DMS53 treated with DMSO at 0.1 percent for 48 hours (cell line): ENCODE data around the gene LRRK1.
"Not testable (repeated sequence)": the region's sequence is repeated elsewhere in the genome, so short reads cannot be mapped to it uniquely, and the experiment has no call there.

Experiments used
- DNase-seq: peaks from one replicate; lab custom pipeline; 2025; ENCODE audit not compliant: unreplicated experiment; lab: John Stamatoyannopoulos, UW

The LRRK1 gene

GRCh38 chr15:101067660-101068522 is 148.7 kb downstream of the LRRK1 start:
- DNase-seq = no peak

- no peak for DNase-seq
Observed at GRCh38 chr15:101068523-101068960, 149.4 kb downstream of the LRRK1 start.

- DNase-seq = no peak
Observed at GRCh38 chr15:101068961-101069653, 149.9 kb downstream of the LRRK1 start.

GRCh38 chr15:101069654-101069973 is 150.5 kb downstream of the LRRK1 start:
- no peak for DNase-seq

GRCh38 chr15:101070024-101070423 is 150.9 kb downstream of the LRRK1 start:
- no peak for DNase-seq

- DNase-seq = peak; percentile 57
Observed at GRCh38 chr15:101070502-101071273, 151.5 kb downstream of the LRRK1 start.

GRCh38 chr15:101071651-101072050 is 152.5 kb downstream of the LRRK1 start:
- no peak for DNase-seq

- not testable (repeated sequence) for DNase-seq
Observed at GRCh38 chr15:101072235-101072634, 153.1 kb downstream of the LRRK1 start.

- not testable (repeated sequence) for DNase-seq
Observed at GRCh38 chr15:101077806-101078668, 158.9 kb downstream of the LRRK1 start.

GRCh38 chr15:101078669-101079323 is 159.6 kb downstream of the LRRK1 start:
- DNase-seq = no peak

GRCh38 chr15:101081900-101082299 is 162.7 kb downstream of the LRRK1 start:
- DNase-seq = no peak

- no peak for DNase-seq
Observed at GRCh38 chr15:101083336-101084045, 164.3 kb downstream of the LRRK1 start.

- DNase-seq = no peak
Observed at GRCh38 chr15:101084801-101085200, 165.6 kb downstream of the LRRK1 start.

GRCh38 chr15:101085311-101085700 is 166.1 kb downstream of the LRRK1 start:
- DNase-seq = no peak

GRCh38 chr15:101086394-101087171 is 167.4 kb downstream of the LRRK1 start:
- no peak for DNase-seq

- no peak for DNase-seq
Observed at GRCh38 chr15:101087172-101087769, 168.1 kb downstream of the LRRK1 start.

GRCh38 chr15:101088271-101088670 is 169.1 kb downstream of the LRRK1 start:
- DNase-seq = no peak
